ENCODE results near the gene PI4KA. TPM values are rescaled to one million over a fixed set of nuclear protein-coding genes. Genes with fewer than 3 reads are reported as not detected.

The PI4KA gene
- total RNA-seq, 1 donor from 2014 or later: 24.4 TPM

DNA sequence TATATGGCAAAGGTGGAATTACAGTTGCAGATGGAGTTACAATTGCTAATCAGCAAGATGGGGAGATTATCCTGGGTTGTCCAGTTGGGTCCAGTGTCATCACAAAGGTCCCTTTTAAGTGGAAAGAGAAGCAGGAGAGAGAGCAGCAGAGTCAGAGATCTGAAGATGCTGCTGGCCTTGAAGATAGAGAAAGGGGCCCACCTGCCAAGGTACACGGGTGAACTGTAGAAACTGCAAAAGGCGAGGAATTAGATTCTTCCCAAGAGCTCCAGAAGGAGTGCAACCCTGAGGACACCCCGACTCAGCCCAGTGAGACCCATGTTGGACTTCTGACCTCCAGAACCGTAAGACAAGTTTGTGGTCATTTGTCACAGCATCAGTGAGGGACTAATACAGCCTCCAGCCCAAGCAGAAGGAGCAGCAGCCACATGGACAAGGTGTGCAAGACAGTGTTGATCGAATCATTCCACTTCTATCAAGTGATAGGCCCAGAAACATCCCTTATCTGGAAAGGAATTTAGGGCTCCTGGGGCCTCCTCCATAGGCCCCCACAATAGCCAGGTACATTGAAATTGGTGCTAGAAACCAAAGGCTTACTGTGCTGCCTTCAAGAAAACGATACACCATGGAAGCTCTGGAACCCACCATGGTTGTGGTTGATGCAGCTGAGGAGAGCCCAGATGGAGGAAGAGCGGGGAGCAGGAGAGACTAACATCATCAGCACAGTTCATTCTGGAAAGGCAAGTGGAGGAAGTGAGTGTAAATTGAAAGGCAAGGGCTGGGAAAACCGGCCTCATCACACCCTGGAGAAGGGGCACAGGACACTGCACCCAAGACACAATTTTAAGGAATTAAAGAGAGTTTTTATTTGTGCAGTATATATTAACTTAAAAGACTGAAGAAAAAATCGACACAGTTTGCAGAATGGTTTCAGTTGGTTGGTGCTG is 23.5 kb upstream of the PI4KA start:
- no peak overlapping the region for H3K27ac Mint-ChIP-seq
- no peak overlapping the region for H3K4me3 Mint-ChIP-seq
- Histone ChIP-seq H4K20me1 (ENCODE audit: low read depth) (no peaks in the 10 kb centered on the region), H3K9ac (no peak overlapping the region), H3F3A (ENCODE audit: low read depth) (no peaks in the 10 kb centered on the region), H3K4me1 (no peaks in the 10 kb centered on the region), H3K9me3 (ENCODE audit: low read depth) (no peaks in the 10 kb centered on the region), H2AFZ (replicated peaks) (no peak overlapping the region), H3K79me2 (ENCODE audit: low read depth) (no peaks in the 10 kb centered on the region), H3K27ac (no peak overlapping the region), H3K36me3 (no peaks in the 10 kb centered on the region), H3K27me3 (no peaks in the 10 kb centered on the region), H3K4me3 (no peak overlapping the region), H3K4me2 (no peak overlapping the region)
- H3K36me3 Mint-ChIP-seq: peaks cover 11% of the 10 kb centered on the region
- H3K4me1 Mint-ChIP-seq: peaks cover 6% of the 10 kb centered on the region
- no peaks in the 10 kb centered on the region for H3K9me3 Mint-ChIP-seq
- TF ChIP-seq, protein P1, sequence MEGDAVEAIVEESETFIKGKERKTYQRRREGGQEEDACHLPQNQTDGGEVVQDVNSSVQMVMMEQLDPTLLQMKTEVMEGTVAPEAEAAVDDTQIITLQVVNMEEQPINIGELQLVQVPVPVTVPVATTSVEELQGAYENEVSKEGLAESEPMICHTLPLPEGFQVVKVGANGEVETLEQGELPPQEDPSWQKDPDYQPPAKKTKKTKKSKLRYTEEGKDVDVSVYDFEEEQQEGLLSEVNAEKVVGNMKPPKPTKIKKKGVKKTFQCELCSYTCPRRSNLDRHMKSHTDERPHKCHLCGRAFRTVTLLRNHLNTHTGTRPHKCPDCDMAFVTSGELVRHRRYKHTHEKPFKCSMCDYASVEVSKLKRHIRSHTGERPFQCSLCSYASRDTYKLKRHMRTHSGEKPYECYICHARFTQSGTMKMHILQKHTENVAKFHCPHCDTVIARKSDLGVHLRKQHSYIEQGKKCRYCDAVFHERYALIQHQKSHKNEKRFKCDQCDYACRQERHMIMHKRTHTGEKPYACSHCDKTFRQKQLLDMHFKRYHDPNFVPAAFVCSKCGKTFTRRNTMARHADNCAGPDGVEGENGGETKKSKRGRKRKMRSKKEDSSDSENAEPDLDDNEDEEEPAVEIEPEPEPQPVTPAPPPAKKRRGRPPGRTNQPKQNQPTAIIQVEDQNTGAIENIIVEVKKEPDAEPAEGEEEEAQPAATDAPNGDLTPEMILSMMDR (IDR thresholded peaks at IDR 0.05): no peak
- TF ChIP-seq EZH2phosphoT487 (IDR thresholded peaks at IDR 0.05): no peak
- no peak for TF ChIP-seq EZH2 (IDR thresholded peaks at IDR 0.05)
- peaks cover 4% of the 10 kb centered on the region for H3K27me3 Mint-ChIP-seq (ENCODE audit: insufficient read depth, low read depth)
- DNase-seq (ENCODE audit: low spot score): no peak

DNA sequence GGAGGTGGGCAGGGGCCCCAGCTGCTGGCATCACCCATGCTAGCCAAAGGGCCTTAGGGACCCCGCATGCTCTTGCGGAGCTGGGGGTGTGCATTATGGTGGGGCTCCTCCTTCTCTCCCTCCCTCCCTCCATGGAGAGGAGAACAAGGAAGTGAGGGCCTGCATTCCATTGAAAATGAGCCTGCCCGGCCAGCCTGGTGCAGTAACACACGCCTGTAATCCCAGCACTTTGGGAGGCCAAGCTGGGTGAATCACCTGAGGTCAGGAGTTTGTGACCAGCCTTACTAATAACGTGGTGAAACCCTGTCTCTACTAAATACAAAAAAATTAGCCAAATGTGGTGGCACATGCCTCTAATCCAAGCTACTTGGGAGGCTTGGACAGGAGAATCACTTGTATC is 22.6 kb upstream of the PI4KA start:
- Histone ChIP-seq H2AFZ (replicated peaks) (no peak overlapping the region), H3K4me3 (no peak overlapping the region), H4K20me1 (ENCODE audit: low read depth) (no peaks in the 10 kb centered on the region), H3K9ac (no peak overlapping the region), H3K36me3 (no peaks in the 10 kb centered on the region), H3K9me3 (ENCODE audit: low read depth) (no peaks in the 10 kb centered on the region), H3K4me1 (no peaks in the 10 kb centered on the region), H3K27me3 (no peaks in the 10 kb centered on the region), H3K79me2 (ENCODE audit: low read depth) (no peaks in the 10 kb centered on the region), H3K4me2 (no peak overlapping the region), H3K27ac (no peak overlapping the region), H3F3A (ENCODE audit: low read depth) (no peaks in the 10 kb centered on the region)
- no peak for DNase-seq (ENCODE audit: low spot score)
- no peak for TF ChIP-seq EZH2phosphoT487 (IDR thresholded peaks at IDR 0.05)
- TF ChIP-seq, protein P1 (IDR thresholded peaks at IDR 0.05): no peak
- no peak for TF ChIP-seq EZH2 (IDR thresholded peaks at IDR 0.05)
- Mint-ChIP-seq H3K27me3 (ENCODE audit: insufficient read depth, low read depth) (peaks cover 4% of the 10 kb centered on the region), H3K9me3 (no peaks in the 10 kb centered on the region), H3K27ac (no peak overlapping the region), H3K36me3 (peaks cover 11% of the 10 kb centered on the region), H3K4me1 (peaks cover 6% of the 10 kb centered on the region), H3K4me3 (no peak overlapping the region)

DNA sequence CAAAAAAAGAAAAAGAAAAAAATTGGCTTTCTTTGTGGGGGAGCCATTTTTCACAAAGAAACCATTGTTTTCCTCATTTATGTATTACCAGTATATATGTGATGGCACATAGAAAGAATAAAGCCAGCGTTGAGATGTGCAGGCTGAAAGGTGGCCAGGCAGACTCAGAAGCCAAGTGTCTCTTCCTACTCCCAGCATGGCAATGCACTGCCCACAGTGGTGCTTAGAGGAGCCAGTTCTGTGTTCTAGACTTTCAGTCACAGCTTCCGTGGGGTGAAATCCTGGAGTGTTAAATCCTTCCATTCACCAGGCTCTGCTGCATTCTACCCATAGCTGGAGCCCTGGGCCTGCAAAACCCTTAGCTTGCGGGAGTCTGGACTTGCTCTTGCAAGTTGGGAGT is 19.1 kb upstream of the PI4KA start:
- Histone ChIP-seq H3K36me3 (no peaks in the 10 kb centered on the region), H3K9me3 (ENCODE audit: low read depth) (no peaks in the 10 kb centered on the region), H2AFZ (replicated peaks) (no peak overlapping the region), H4K20me1 (ENCODE audit: low read depth) (no peaks in the 10 kb centered on the region), H3K4me2 (no peak overlapping the region), H3K27ac (no peak overlapping the region), H3K79me2 (ENCODE audit: low read depth) (no peaks in the 10 kb centered on the region), H3K9ac (no peak overlapping the region), H3F3A (ENCODE audit: low read depth) (no peaks in the 10 kb centered on the region), H3K4me1 (no peaks in the 10 kb centered on the region), H3K27me3 (no peaks in the 10 kb centered on the region), H3K4me3 (no peak overlapping the region)
- DNase-seq (ENCODE audit: low spot score): no peak
- Mint-ChIP-seq H3K9me3 (no peaks in the 10 kb centered on the region), H3K27ac (no peak overlapping the region), H3K4me3 (no peak overlapping the region), H3K36me3 (peaks cover 8% of the 10 kb centered on the region), H3K27me3 (ENCODE audit: insufficient read depth, low read depth) (peaks cover 4% of the 10 kb centered on the region), H3K4me1 (peaks cover 2% of the 10 kb centered on the region)
- TF ChIP-seq EZH2 (IDR thresholded peaks at IDR 0.05) (no peak), EZH2phosphoT487 (IDR thresholded peaks at IDR 0.05) (no peak)
- TF ChIP-seq, protein P1 (IDR thresholded peaks at IDR 0.05): no peak

All from neural progenitor cell (in vitro differentiated cells).